Measurements from ENCODE around the gene CKMT1B.
"Not testable (repeated sequence)": the region's sequence is repeated elsewhere in the genome, so short reads cannot be mapped to it uniquely, and the experiment has no call there.

The CKMT1B gene

GRCh38 chr15:43638464-43639204 lies 44.8 kb downstream of the CKMT1B start:
- not testable (repeated sequence) for DNase-seq (ENCODE audit: low spot score)

Data from RKO (cell line).